ENCODE measurements around the gene MPHOSPH10. TPM values are rescaled to one million over a fixed set of nuclear protein-coding genes. Genes with fewer than 3 reads are reported as not detected.

MPHOSPH10 gene
- total RNA-seq, 1 experiment from 2014 or later = 34.1 TPM

DNA sequence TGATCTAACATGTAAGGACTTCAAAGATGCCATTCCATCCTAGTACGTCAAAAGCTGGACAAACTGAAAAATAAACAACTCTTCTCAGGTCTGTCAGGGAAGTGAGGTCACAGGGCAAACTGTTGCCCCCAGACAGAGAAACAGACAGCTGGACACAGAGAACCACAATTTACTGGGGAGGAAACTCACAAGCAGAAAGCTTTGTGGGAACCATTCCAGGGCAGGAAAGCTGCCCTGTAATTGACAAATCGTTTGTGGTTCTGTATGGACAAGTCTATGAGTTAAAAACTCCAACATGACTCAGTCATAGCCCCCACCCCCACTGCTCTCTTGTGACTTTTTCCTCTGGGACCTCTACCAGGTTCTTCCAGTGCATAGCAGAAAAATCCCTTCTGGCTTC lies 28.8 kb upstream of the MPHOSPH10 start:
- TF ChIP-seq POLR2AphosphoS5 (IDR thresholded peaks at IDR 0.05; ENCODE audit: low read depth, low read length) = no peak
- POLR2A ChIA-PET = no interaction called here
- in situ Hi-C loops (cut with HindIII; ENCODE audit: low pct_unique_long_range_greater_than_20kb, low sequenced_read_pairs) (no loop called here), intact Hi-C loops (cut with micrococcal nuclease; ENCODE audit: unreplicated experiment) (no loop called here)
- H3K4me1 ChIP-seq (ENCODE audit: control insufficient read depth, insufficient read depth, low read length) = no peaks in the 10 kb centered on the region
- CTCF ChIA-PET = interaction anchor here (0.6 to 0.9 kb wide), 2 partner anchors 27 to 55 kb away, joined by 3 to 17 read pairs; no protein-coding TSS in a partner anchor
- no peak for DNase-seq (ENCODE audit: low read depth, low spot score)
- no peak overlapping the region for H3K27ac ChIP-seq (ENCODE audit: low read length)
- H3K9me3 ChIP-seq (ENCODE audit: control insufficient read depth, insufficient read depth, low read depth, low read length) = no peaks in the 10 kb centered on the region
- no TSS peak for BruUV-seq (replicated peaks)
- H3K4me3 ChIP-seq (ENCODE audit: low read depth in 2 of 2, low read length in 2 of 2) = no peak overlapping the region
- no peaks in the 10 kb centered on the region; the same call in 1 of the 2 replicates for H3K27me3 ChIP-seq (ENCODE audit: control insufficient read depth, insufficient read depth, low read length)
- H3K36me3 ChIP-seq (ENCODE audit: control insufficient read depth, insufficient read depth, low read length) = no peaks in the 10 kb centered on the region
- no peak for ATAC-seq

DNA sequence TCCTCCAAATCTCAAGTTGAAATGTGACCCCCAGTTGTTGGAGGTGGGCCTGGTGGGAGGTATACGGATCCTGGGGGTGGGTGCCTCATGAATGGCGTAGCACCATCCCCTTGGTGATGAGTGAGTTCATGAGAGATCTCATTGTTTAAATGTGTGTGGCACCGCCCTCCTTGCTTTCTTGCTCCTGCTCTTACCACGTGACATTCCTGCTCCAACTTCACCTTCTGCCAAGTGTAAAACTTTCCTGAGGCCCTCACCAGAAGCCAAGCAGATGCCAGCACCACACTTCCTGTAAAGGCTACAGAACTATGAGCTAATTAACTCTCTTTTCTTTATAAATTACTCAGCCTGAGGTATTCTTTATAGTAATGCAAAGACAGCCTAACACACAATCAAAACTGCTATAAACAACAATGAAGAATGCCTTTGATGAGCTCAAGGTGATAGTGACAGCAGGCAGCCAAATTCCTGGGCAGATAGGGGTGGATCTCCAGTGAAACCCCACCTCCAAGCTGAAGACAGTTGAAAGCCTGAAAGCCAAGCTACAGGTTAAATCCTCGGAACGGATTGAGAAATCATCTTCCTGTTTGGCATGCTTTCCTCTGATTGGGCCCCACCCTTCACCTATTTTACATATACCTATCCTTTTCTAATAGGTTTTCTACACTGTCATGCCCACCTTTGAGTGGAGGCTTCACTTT lies 27.3 kb upstream of the MPHOSPH10 start:
- Histone ChIP-seq H3K4me1 (ENCODE audit: control insufficient read depth, insufficient read depth, low read length) (no peaks in the 10 kb centered on the region), H3K27me3 (ENCODE audit: control insufficient read depth, insufficient read depth, low read length) (no peaks in the 10 kb centered on the region; the same call in 1 of the 2 replicates), H3K27ac (ENCODE audit: low read length) (no peak overlapping the region), H3K9me3 (ENCODE audit: control insufficient read depth, insufficient read depth, low read depth, low read length) (no peaks in the 10 kb centered on the region), H3K4me3 (ENCODE audit: low read depth in 2 of 2, low read length in 2 of 2) (no peak overlapping the region), H3K36me3 (ENCODE audit: control insufficient read depth, insufficient read depth, low read length) (no peaks in the 10 kb centered on the region)
- intact Hi-C loops (cut with micrococcal nuclease; ENCODE audit: unreplicated experiment) (no loop called here), in situ Hi-C loops (cut with HindIII; ENCODE audit: low pct_unique_long_range_greater_than_20kb, low sequenced_read_pairs) (no loop called here)
- no peak for DNase-seq (ENCODE audit: low read depth, low spot score)
- POLR2A ChIA-PET = no interaction called here
- TF ChIP-seq POLR2AphosphoS5 (IDR thresholded peaks at IDR 0.05; ENCODE audit: low read depth, low read length) (no peak), TCF7L2 (IDR thresholded peaks at IDR 0.05; ENCODE audit: low read depth, low read length) (no peak), SIN3A (IDR thresholded peaks at IDR 0.05; ENCODE audit: borderline replicate concordance, insufficient read depth, low read depth, low read length) (no peak)
- TF ChIP-seq, protein P1, sequence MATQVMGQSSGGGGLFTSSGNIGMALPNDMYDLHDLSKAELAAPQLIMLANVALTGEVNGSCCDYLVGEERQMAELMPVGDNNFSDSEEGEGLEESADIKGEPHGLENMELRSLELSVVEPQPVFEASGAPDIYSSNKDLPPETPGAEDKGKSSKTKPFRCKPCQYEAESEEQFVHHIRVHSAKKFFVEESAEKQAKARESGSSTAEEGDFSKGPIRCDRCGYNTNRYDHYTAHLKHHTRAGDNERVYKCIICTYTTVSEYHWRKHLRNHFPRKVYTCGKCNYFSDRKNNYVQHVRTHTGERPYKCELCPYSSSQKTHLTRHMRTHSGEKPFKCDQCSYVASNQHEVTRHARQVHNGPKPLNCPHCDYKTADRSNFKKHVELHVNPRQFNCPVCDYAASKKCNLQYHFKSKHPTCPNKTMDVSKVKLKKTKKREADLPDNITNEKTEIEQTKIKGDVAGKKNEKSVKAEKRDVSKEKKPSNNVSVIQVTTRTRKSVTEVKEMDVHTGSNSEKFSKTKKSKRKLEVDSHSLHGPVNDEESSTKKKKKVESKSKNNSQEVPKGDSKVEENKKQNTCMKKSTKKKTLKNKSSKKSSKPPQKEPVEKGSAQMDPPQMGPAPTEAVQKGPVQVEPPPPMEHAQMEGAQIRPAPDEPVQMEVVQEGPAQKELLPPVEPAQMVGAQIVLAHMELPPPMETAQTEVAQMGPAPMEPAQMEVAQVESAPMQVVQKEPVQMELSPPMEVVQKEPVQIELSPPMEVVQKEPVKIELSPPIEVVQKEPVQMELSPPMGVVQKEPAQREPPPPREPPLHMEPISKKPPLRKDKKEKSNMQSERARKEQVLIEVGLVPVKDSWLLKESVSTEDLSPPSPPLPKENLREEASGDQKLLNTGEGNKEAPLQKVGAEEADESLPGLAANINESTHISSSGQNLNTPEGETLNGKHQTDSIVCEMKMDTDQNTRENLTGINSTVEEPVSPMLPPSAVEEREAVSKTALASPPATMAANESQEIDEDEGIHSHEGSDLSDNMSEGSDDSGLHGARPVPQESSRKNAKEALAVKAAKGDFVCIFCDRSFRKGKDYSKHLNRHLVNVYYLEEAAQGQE (IDR thresholded peaks at IDR 0.05; ENCODE audit: insufficient read depth in 1 of 2, low read depth in 2 of 2, low read length in 1 of 2) = no peak
- TF ChIP-seq, protein P2, sequence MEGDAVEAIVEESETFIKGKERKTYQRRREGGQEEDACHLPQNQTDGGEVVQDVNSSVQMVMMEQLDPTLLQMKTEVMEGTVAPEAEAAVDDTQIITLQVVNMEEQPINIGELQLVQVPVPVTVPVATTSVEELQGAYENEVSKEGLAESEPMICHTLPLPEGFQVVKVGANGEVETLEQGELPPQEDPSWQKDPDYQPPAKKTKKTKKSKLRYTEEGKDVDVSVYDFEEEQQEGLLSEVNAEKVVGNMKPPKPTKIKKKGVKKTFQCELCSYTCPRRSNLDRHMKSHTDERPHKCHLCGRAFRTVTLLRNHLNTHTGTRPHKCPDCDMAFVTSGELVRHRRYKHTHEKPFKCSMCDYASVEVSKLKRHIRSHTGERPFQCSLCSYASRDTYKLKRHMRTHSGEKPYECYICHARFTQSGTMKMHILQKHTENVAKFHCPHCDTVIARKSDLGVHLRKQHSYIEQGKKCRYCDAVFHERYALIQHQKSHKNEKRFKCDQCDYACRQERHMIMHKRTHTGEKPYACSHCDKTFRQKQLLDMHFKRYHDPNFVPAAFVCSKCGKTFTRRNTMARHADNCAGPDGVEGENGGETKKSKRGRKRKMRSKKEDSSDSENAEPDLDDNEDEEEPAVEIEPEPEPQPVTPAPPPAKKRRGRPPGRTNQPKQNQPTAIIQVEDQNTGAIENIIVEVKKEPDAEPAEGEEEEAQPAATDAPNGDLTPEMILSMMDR (IDR thresholded peaks at IDR 0.05) = no peak
- BruUV-seq (replicated peaks) = no TSS peak
- CTCF ChIA-PET = interaction anchor here (0.6 kb wide), 1 partner anchor 18 kb away, joined by 4 read pairs; no protein-coding TSS in a partner anchor
- ATAC-seq = no peak

DNA sequence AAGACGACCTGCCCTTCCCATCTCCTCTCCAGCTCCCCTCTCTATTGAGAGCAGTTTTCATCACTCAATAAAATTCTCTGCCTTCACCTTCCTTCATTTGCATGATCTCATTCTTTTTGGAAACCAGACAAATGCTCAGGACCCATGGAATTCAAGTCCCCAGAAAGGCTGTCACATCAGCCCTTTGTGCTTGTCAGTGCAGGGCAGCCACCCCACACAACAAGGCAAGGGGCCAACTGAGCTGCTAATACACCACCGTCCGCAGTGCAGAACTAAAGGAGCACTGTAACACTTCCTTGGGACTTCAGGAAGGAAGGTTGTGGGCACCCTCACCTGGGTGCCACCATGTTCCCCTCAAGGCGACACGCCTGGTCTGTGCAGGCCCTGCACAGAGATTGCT lies 26.6 kb upstream of the MPHOSPH10 start:
- no TSS peak for BruUV-seq (replicated peaks)
- Histone ChIP-seq H3K9me3 (ENCODE audit: control insufficient read depth, insufficient read depth, low read depth, low read length) (no peaks in the 10 kb centered on the region), H3K36me3 (ENCODE audit: control insufficient read depth, insufficient read depth, low read length) (no peaks in the 10 kb centered on the region), H3K27ac (ENCODE audit: low read length) (no peak overlapping the region), H3K4me1 (ENCODE audit: control insufficient read depth, insufficient read depth, low read length) (no peaks in the 10 kb centered on the region), H3K4me3 (ENCODE audit: low read depth in 2 of 2, low read length in 2 of 2) (no peak overlapping the region), H3K27me3 (ENCODE audit: control insufficient read depth, insufficient read depth, low read length) (no peaks in the 10 kb centered on the region; the same call in 1 of the 2 replicates)
- CTCF ChIA-PET = interaction anchor here (0.6 kb wide), 1 partner anchor 17 kb away, joined by 4 read pairs; no protein-coding TSS in a partner anchor
- ATAC-seq = no peak
- TF ChIP-seq, protein P2 (IDR thresholded peaks at IDR 0.05) = no peak
- TF ChIP-seq, protein P1 (IDR thresholded peaks at IDR 0.05; ENCODE audit: insufficient read depth in 1 of 2, low read depth in 2 of 2, low read length in 1 of 2) = no peak
- TF ChIP-seq POLR2AphosphoS5 (IDR thresholded peaks at IDR 0.05; ENCODE audit: low read depth, low read length) (no peak), SIN3A (IDR thresholded peaks at IDR 0.05; ENCODE audit: borderline replicate concordance, insufficient read depth, low read depth, low read length) (no peak), TCF7L2 (IDR thresholded peaks at IDR 0.05; ENCODE audit: low read depth, low read length) (no peak)
- DNase-seq (ENCODE audit: low read depth, low spot score) = no peak
- in situ Hi-C loops (cut with HindIII; ENCODE audit: low pct_unique_long_range_greater_than_20kb, low sequenced_read_pairs) (no loop called here), intact Hi-C loops (cut with micrococcal nuclease; ENCODE audit: unreplicated experiment) (no loop called here)
- POLR2A ChIA-PET = no interaction called here
